ENCODE measurements around the gene CDC73. TPM values are rescaled to one million over a fixed set of nuclear protein-coding genes. Genes with fewer than 3 reads are reported as not detected.

CDC73 gene
- total RNA-seq, 2 donors from 2014 or later: 22.6 to 37.9 TPM

- Histone ChIP-seq H3K4me1 (peaks cover 30% of the 10 kb centered on the region), H3K27ac (no peak overlapping the region), H3K36me3 (replicated peaks in 1 of 2; ENCODE audit: insufficient read depth in 1 of 2, low read depth in 2 of 2) (no peaks in the 10 kb centered on the region), H3K27me3 (no peaks in the 10 kb centered on the region), H3K9me3 (no peaks in the 10 kb centered on the region), H3K4me3 (no peak overlapping the region)
- ATAC-seq (no peak), DNase-seq (no peak)
- intact Hi-C loops (cut with DNase I): no loop called here
- TF ChIP-seq POLR2A (IDR thresholded peaks at IDR 0.05): no peak
- TF ChIP-seq, protein P1, sequence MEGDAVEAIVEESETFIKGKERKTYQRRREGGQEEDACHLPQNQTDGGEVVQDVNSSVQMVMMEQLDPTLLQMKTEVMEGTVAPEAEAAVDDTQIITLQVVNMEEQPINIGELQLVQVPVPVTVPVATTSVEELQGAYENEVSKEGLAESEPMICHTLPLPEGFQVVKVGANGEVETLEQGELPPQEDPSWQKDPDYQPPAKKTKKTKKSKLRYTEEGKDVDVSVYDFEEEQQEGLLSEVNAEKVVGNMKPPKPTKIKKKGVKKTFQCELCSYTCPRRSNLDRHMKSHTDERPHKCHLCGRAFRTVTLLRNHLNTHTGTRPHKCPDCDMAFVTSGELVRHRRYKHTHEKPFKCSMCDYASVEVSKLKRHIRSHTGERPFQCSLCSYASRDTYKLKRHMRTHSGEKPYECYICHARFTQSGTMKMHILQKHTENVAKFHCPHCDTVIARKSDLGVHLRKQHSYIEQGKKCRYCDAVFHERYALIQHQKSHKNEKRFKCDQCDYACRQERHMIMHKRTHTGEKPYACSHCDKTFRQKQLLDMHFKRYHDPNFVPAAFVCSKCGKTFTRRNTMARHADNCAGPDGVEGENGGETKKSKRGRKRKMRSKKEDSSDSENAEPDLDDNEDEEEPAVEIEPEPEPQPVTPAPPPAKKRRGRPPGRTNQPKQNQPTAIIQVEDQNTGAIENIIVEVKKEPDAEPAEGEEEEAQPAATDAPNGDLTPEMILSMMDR (IDR thresholded peaks at IDR 0.05): peak in 3 of 7 experiments; percentile 23 to 41 (median 30)
These were observed 68.4 kb downstream of the CDC73 start for GRCh38 chr1:193190096-193190744.

DNA sequence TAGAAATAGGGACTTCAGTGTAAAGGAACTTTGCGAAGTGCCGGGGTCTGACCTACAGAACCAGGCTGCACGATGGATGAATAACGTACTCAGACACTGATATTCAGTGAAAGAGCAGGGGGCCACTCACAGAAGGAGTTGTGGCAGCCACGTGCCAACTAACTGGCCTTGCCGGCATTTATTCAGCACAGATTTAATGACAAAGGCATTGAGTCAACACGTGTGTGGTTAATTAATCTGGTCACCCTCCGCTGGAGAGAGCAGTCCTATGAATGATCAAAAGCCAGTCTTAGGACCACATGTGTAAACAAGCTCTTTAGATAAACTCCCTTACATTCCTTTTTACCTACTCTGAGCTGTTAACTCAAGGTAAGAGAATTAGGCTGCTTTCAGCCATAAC lies 70.8 kb downstream of the CDC73 start:
- ATAC-seq: no peak
- Histone ChIP-seq H3K4me1 (peaks cover 11% of the 10 kb centered on the region), H3K4me3 (no peak overlapping the region), H3K27ac (no peak overlapping the region), H3K27me3 (no peaks in the 10 kb centered on the region), H3K9me3 (no peaks in the 10 kb centered on the region), H3K36me3 (replicated peaks in 1 of 2; ENCODE audit: insufficient read depth in 1 of 2, low read depth in 2 of 2) (no peaks in the 10 kb centered on the region)
- TF ChIP-seq, protein P1 (IDR thresholded peaks at IDR 0.05): no peak
- TF ChIP-seq POLR2A (IDR thresholded peaks at IDR 0.05): no peak
- intact Hi-C loops (cut with DNase I): no loop called here
- 92 to 99% methylated on average over 8 of the region's 8 CpGs for WGBS, 2 donors
- DNase-seq: no peak

- Histone ChIP-seq H3K27ac (no peak overlapping the region), H3K4me3 (no peak overlapping the region), H3K36me3 (replicated peaks in 1 of 2; ENCODE audit: insufficient read depth in 1 of 2, low read depth in 2 of 2) (peaks cover 0 to 4% of the 10 kb centered on the region in 2 donors), H3K4me1 (no peaks in the 10 kb centered on the region), H3K27me3 (no peaks in the 10 kb centered on the region), H3K9me3 (no peaks in the 10 kb centered on the region)
- no peak for TF ChIP-seq POLR2A (IDR thresholded peaks at IDR 0.05)
- TF ChIP-seq, protein P1 (IDR thresholded peaks at IDR 0.05): no peak
- ATAC-seq (no peak), DNase-seq (no peak)
- intact Hi-C loops (cut with DNase I): no loop called here
- 89 to 93% methylated on average over 4 of the region's 4 CpGs for WGBS, 2 donors
These were observed 78.1 kb downstream of the CDC73 start for GRCh38 chr1:193199940-193200339.

GRCh38 chr1:193201021-193201420 lies 79.2 kb downstream of the CDC73 start:
- Histone ChIP-seq H3K4me1 (no peaks in the 10 kb centered on the region), H3K27me3 (no peaks in the 10 kb centered on the region), H3K27ac (no peak overlapping the region), H3K9me3 (no peaks in the 10 kb centered on the region), H3K36me3 (replicated peaks in 1 of 2; ENCODE audit: insufficient read depth in 1 of 2, low read depth in 2 of 2) (peaks cover 0 to 4% of the 10 kb centered on the region in 2 donors), H3K4me3 (no peak overlapping the region)
- ATAC-seq (no peak), DNase-seq (no peak)
- WGBS, 2 donors: 91 to 97% methylated on average over 2 of the region's 2 CpGs
- intact Hi-C loops (cut with DNase I): no loop called here
- no peak for TF ChIP-seq POLR2A (IDR thresholded peaks at IDR 0.05)
- TF ChIP-seq, protein P1 (IDR thresholded peaks at IDR 0.05): no peak

DNA sequence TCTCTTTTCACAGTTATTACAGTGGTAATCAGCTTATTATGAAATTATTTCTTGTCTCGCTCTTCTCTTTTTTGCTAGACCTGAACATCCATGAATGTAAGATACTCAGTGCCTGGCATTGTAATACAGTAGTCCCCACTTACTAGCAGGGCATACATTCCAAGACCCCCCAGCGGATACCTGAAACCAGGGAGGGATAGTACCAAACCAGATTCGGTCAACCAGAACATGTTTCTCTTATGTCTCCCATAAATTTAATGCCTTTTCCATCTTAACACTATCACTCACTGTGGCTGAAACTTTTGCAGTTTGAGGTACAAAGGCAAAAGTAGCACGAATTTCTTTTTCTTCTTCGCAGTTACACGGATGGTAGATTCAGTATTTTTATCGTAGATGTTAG lies 89.2 kb downstream of the CDC73 start:
- ATAC-seq (no peak), DNase-seq (no peak)
- no peak overlapping the region for H3K27ac ChIP-seq
- TF ChIP-seq, protein P1 (IDR thresholded peaks at IDR 0.05): no peak
- TF ChIP-seq POLR2A (IDR thresholded peaks at IDR 0.05): no peak
- no peaks in the 10 kb centered on the region for H3K4me1 ChIP-seq
- no peaks in the 10 kb centered on the region for H3K9me3 ChIP-seq
- WGBS, 2 donors: 93 to 99% methylated on average over 7 of the region's 7 CpGs
- no peak overlapping the region for H3K4me3 ChIP-seq
- H3K27me3 ChIP-seq: no peaks in the 10 kb centered on the region
- H3K36me3 ChIP-seq (replicated peaks in 1 of 2; ENCODE audit: insufficient read depth in 1 of 2, low read depth in 2 of 2): no peaks in the 10 kb centered on the region
- intact Hi-C loops (cut with DNase I): no loop called here

Data from body of pancreas (tissue), 4 donors.